OCI-LY7 (cell line): Measurements from ENCODE around the gene HMCES. TPM values are rescaled to one million over a fixed set of nuclear protein-coding genes. Genes with fewer than 3 reads are reported as not detected.
A peak's percentile ranks its signal among the peaks of the same experiment; 100 is the strongest.

Experiments
- BruUV-seq: library from RNA; stranded (reverse); fragments of 400-500 nt; replicated peaks from 2 replicates; lab custom pipeline; 2021; lab: Mats Ljungman, UMichigan
- CTCF ChIA-PET: fragments of 300-600 bp; sonication (Branson Sonifier 250); formaldehyde crosslinking; loops from one replicate; lab custom pipeline; 2022; ENCODE audit warnings: antibody characterized with exemption; ENCODE audit not compliant: unreplicated experiment; lab: Charles Lee
- POLR2A ChIA-PET: fragments of 300-600 bp; sonication (Branson Sonifier 250); formaldehyde crosslinking; loops from one replicate; lab custom pipeline; 2022; ENCODE audit warnings: antibody characterized with exemption; lab: Charles Lee
- DNase-seq: peaks from one replicate; pipeline ENCODE4 v3.0.0-alpha.2; 2015; ENCODE audit warnings: low spot score
- H2AFZ ChIP-seq: fragments of 200-600 bp; sonication (generic), shearing (Covaris generic); 2 replicates; pipeline ENCODE4 v1.6.1; 2014; ENCODE audit warnings: mild to moderate bottlenecking, antibody characterized with exemption, low read length, moderate library complexity
- H3K27ac ChIP-seq: fragments of 200-600 bp; sonication (generic); 2 replicates; pipeline ENCODE4 v1.5.1; 2014; ENCODE audit warnings: mixed run types, low read depth, mild to moderate bottlenecking, moderate library complexity, low read length, inconsistent platforms; ENCODE audit not compliant: poor library complexity, severe bottlenecking
- H3K36me3 ChIP-seq: fragments of 200-600 bp; sonication (generic); 2 replicates; pipeline ENCODE4 v1.6.1; 2014; ENCODE audit warnings: mild to moderate bottlenecking, antibody characterized with exemption, low read length, moderate library complexity, mixed read lengths; ENCODE audit not compliant: insufficient read depth
- H3K4me1 ChIP-seq: fragments of 200-600 bp; sonication (generic); 2 replicates; pipeline ENCODE4 v1.5.1; 2014; ENCODE audit warnings: mild to moderate bottlenecking, low read length; ENCODE audit not compliant: insufficient read depth, poor library complexity, severe bottlenecking
- H3K4me2 ChIP-seq: fragments of 200-600 bp; sonication (generic); 2 replicates; pipeline ENCODE4 v1.6.1; 2014; ENCODE audit warnings: mild to moderate bottlenecking, low read length
- H3K4me3 ChIP-seq: fragments of 200-600 bp; sonication (generic); 2 replicates; pipeline ENCODE4 v1.5.1; 2014; ENCODE audit warnings: mild to moderate bottlenecking, low read depth, low read length; ENCODE audit not compliant: poor library complexity, severe bottlenecking
- H3K79me2 ChIP-seq: fragments of 200-600 bp; sonication (generic); 2 replicates; pipeline ENCODE4 v1.6.1; 2016; ENCODE audit warnings: low read depth, mild to moderate bottlenecking, low read length, moderate library complexity, mixed read lengths; ENCODE audit not compliant: insufficient read depth
- H3K9me2 ChIP-seq: fragments of 200-600 bp; sonication (generic); 2 replicates; pipeline ENCODE4 v1.6.1; 2016; ENCODE audit warnings: mild to moderate bottlenecking, low read length, mixed read lengths; ENCODE audit not compliant: insufficient read depth
- H3K9me3 ChIP-seq: fragments of 200-600 bp; sonication (generic); 2 replicates; pipeline ENCODE4 v1.6.1; 2014; ENCODE audit warnings: mild to moderate bottlenecking, mixed run types, low read length, mixed read lengths
- H4K20me1 ChIP-seq: fragments of 200-600 bp; sonication (generic); 2 replicates; pipeline ENCODE4 v1.6.1; 2014; ENCODE audit warnings: mild to moderate bottlenecking, antibody characterized with exemption, low read length, moderate library complexity, mixed read lengths; ENCODE audit not compliant: insufficient read depth
- EZH2phosphoT487 ChIP-seq: fragments of 200-600 bp; sonication (generic); IDR thresholded peaks from 2 replicates; pipeline ENCODE4 v1.6.1; 2018; ENCODE audit warnings: low read depth, borderline replicate concordance, mild to moderate bottlenecking, mixed run types, antibody characterized with exemption, low read length, moderate library complexity, mixed read lengths
- intact Hi-C: fragments of 100-400 bp; cut with micrococcal nuclease; formaldehyde crosslinking; loops from one replicate; pipeline ENCODE4 v1.10.0; 2022; ENCODE audit not compliant: unreplicated experiment
- total RNA-seq, 2 experiments: library from RNA; depleted of rRNA in 1 of 2; stranded (reverse); fragments of >200 nt in 1 of 2; shearing (Covaris generic) in 1 of 2; gene quantifications; 2 replicates each; pipeline ENCODE4 v1.2.3, GENCODE V29; 2014 to 2022
- TF ChIP-seq, protein P1 (sequence below): fragments of 200-600 bp; sonication (generic); conservative IDR thresholded peaks from 2 replicates; pipeline ENCODE4 v1.5.1; 2014; ENCODE audit warnings: mild to moderate bottlenecking, antibody characterized with exemption, low read length, moderate library complexity, mixed read lengths

HMCES gene
- total RNA-seq, 2 experiments from 2014 or later: 90.6 to 287 TPM

DNA sequence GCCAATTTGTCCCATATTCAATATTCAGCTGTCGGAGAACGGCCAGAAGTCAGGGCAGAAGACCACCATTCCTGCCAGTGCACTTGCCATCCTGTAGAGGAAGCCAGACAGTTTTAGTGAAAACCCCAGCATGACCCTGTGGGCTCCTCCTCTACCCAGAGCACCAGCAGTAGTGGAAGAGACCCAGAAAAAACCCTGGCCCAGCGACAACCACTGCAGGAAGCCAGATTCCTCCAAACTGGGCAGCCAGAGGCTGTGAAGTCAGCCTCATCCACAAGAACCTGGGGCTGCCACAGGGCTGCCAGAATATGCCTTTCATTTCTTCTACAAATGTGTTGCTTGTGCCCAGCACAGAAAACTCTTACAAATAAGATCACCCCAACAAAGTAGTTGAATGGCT, 67.3 kb downstream of the HMCES start:
- H3K9me3 ChIP-seq: no peaks in the 10 kb centered on the region
- H4K20me1 ChIP-seq: no peaks in the 10 kb centered on the region
- no peaks in the 10 kb centered on the region for H3K9me2 ChIP-seq
- TF ChIP-seq, protein P1, sequence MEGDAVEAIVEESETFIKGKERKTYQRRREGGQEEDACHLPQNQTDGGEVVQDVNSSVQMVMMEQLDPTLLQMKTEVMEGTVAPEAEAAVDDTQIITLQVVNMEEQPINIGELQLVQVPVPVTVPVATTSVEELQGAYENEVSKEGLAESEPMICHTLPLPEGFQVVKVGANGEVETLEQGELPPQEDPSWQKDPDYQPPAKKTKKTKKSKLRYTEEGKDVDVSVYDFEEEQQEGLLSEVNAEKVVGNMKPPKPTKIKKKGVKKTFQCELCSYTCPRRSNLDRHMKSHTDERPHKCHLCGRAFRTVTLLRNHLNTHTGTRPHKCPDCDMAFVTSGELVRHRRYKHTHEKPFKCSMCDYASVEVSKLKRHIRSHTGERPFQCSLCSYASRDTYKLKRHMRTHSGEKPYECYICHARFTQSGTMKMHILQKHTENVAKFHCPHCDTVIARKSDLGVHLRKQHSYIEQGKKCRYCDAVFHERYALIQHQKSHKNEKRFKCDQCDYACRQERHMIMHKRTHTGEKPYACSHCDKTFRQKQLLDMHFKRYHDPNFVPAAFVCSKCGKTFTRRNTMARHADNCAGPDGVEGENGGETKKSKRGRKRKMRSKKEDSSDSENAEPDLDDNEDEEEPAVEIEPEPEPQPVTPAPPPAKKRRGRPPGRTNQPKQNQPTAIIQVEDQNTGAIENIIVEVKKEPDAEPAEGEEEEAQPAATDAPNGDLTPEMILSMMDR: no peak
- no peak for TF ChIP-seq EZH2phosphoT487
- H3K79me2 ChIP-seq: no peaks in the 10 kb centered on the region
- H3K27ac ChIP-seq: no peak overlapping the region
- no peak overlapping the region for H2AFZ ChIP-seq
- ChIA-PET POLR2A (no interaction called here), CTCF (no interaction called here)
- H3K4me2 ChIP-seq: no peak overlapping the region
- DNase-seq: no peak
- intact Hi-C loops: no loop called here
- H3K4me3 ChIP-seq: no peak overlapping the region
- peaks cover 12% of the 10 kb centered on the region for H3K4me1 ChIP-seq
- BruUV-seq: no TSS peak
- H3K36me3 ChIP-seq: no peaks in the 10 kb centered on the region

DNA sequence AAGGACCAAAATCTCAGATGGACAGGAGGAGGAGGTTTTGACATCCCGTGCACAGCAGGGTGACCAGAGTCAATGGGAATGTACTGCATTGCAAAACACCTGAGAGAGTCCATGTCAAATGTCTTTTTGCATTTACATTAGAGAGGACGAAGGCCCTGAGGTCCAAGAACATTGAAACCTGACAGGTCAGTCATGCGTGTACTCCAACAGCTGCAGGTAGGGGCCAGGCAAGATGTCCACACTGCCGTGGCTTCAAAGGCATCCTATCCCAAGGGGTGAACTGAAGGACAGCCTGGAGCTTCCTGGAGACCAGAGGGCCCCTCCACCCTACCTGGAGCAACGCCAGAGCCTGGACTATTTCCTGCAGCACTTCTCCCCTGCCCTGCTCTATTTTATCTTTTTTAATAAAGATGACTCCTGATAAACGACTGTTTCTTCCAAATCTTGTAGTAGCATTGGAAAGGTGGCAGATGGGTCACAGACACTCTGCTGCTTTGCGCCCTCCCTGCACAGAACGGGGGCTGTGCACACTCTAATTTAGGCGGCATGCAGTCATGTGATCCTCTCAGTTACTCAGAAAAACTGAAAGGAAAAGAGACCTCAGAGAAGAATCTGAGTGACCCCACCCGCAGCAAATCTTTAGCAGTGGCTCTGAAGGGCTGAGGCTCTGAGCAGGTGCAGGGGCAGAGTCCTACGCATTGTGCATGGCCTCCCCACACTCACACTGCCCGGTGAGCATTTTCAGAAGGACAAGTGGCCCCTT, 68.2 kb downstream of the HMCES start:
- Histone ChIP-seq H3K9me3 (no peaks in the 10 kb centered on the region), H3K36me3 (no peaks in the 10 kb centered on the region), H3K4me2 (peak overlapping the region; percentile 7; the same call in 1 of the 2 replicates), H3K79me2 (no peaks in the 10 kb centered on the region), H2AFZ (no peak overlapping the region), H3K4me3 (no peak overlapping the region), H3K9me2 (no peaks in the 10 kb centered on the region), H3K4me1 (peaks cover 12% of the 10 kb centered on the region), H4K20me1 (no peaks in the 10 kb centered on the region), H3K27ac (no peak overlapping the region)
- ChIA-PET POLR2A (no interaction called here), CTCF (no interaction called here)
- BruUV-seq: no TSS peak
- TF ChIP-seq, protein P1: no peak
- no peak for TF ChIP-seq EZH2phosphoT487
- intact Hi-C loops: no loop called here
- DNase-seq: peak; percentile 9

DNA sequence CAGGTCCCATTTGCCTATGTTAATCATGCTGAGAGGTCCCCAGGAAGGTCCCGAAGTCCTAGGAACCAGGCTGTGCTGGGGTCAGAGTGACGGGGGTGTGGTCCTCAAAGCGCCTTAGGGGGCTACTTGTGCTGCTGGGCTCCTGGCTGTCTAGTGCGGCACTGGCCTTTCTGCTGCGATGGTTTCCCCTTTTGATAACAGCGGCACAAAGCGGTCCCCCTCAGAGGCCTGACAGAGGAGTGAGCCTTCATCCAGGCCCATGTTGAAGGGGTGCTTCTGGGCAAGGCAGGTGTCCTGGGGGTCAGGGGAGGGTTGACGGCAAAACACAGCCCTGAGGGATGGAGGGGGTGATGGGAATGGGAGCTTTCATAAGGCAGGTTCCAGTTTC, 68.8 kb downstream of the HMCES start:
- H3K27ac ChIP-seq: no peak overlapping the region
- no peaks in the 10 kb centered on the region for H3K9me3 ChIP-seq
- H3K9me2 ChIP-seq: no peaks in the 10 kb centered on the region
- no peaks in the 10 kb centered on the region for H3K79me2 ChIP-seq
- no peaks in the 10 kb centered on the region for H3K36me3 ChIP-seq
- ChIA-PET POLR2A (no interaction called here), CTCF (no interaction called here)
- no TSS peak for BruUV-seq
- H3K4me2 ChIP-seq: peak overlapping the region; percentile 7; the same call in 1 of the 2 replicates
- peaks cover 12% of the 10 kb centered on the region for H3K4me1 ChIP-seq
- H4K20me1 ChIP-seq: no peaks in the 10 kb centered on the region
- H2AFZ ChIP-seq: no peak overlapping the region
- intact Hi-C loops: no loop called here
- no peak overlapping the region for H3K4me3 ChIP-seq
- DNase-seq: no peak
- TF ChIP-seq, protein P1: no peak
- no peak for TF ChIP-seq EZH2phosphoT487
